ENCODE measurements around the gene IMPA2.
"Not testable (repeated sequence)": the region's sequence is repeated elsewhere in the genome, so short reads cannot be mapped to it uniquely, and the experiment has no call there.

The IMPA2 gene

DNA sequence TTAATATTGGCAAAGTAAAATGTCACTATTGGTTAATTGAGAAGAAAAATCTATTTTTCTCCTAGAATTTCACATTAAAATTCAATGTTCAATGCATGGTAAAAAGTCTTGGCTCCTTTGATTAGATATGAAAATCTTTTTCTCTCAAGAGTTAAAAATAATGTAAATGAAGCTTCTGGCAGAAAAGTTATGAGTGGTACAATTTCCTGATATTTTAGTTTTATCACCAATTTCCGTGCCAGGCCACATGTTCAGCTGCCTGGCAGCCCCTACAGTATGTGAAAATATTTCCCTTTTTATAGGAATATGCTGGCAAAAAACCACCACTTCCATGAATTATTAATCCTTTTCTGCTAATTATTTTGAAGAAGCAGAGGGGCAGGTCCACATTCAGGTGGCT, 89.8 kb downstream of the IMPA2 start:
- DNase-seq (ENCODE audit: low read depth in 3 of 3): not testable (repeated sequence)

DNA sequence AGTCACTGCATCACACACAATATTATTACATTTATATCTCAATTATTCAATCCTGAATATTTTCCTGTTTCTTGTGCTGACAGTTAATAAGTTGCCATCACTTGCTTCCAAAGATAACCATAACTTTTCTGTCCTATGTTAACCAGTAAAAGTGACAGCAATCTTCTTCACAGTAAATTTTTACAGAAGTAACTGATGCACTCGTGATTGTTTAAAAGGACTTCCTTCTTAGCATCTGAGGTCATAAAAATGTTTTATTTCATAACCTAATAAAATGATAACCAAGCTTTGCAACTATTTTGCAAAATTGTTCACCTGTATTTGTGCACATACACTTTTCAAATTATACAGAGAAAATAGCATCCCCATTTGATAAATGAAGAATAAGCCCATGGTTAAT, 91.7 kb downstream of the IMPA2 start:
- DNase-seq (ENCODE audit: low read depth in 3 of 3): no peak

DNA sequence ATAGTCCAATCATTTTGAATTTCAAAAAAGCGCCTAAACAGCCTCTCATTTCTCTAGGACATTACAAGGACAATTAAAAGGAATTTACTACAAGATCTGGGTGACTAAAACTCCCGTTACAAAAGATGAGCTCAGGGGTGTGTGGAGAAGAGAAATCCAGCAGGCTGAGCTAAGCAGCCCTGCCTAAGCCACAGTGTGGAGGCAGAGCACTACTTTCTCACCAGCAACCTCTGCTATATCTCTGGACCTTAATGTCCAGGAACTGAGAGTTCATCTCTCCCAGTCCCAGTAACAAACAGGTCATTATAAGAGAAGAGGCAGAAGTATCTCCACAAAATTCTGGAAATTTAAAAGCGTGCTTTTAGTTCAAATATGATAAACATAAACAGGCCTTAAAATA, 93.4 kb downstream of the IMPA2 start:
- DNase-seq (ENCODE audit: low read depth in 3 of 3): no peak

DNA sequence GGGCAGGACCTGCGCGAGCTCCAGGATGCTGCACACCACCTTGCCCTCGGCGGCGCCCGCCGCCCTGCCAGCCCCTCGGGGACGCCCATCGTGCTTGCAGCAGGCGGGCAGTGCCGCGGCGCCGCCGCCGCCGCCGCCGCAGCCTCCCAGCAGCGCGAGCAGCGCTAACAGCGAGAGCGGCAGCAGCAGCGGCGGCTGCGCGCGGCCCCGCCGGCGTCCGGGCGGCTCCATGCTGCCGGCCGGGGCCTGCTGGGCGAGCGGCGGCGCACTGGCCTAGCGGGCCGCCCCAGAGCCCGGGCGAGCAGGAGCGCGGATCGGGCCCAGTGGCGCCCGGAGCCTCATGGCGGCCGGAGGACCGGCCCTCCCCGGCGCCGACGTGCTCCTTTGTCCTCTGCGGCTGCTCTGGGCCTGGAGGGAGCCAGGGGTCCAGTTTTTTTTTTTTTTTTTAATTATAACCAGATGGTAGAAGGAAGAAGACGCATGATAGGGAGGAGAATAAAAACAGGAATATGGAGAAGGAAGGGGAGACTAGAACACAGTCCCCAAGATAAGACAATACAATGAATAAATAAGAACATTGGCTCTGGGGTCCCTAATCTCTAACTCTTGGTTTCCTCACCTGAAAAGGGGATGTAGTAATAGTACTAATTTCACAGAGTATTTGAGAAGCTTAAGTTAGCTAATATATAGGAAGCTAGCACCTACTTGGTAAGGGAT, 95.3 kb downstream of the IMPA2 start:
- no peak for DNase-seq (ENCODE audit: low read depth in 3 of 3)

DNA sequence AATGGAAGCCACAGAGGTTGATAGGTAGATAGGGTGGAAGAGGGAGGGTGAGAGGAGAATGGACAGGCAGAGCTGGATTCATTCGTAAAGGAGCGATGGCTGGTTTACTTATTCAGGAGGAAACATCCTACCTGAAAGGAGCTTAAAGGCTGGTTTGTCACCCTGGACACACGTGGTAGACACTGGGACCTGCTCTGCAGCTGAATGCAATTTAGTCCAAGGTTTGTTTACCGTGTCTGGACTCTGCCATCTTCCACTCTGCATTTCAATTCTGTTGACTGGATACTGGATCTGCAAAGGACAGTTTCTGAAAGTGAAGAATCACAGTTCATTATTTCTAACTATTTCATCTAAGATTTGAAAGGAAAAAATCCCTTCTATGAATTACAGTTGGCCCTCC, 96.7 kb downstream of the IMPA2 start:
- DNase-seq (ENCODE audit: low read depth in 3 of 3): not testable (repeated sequence)

DNA sequence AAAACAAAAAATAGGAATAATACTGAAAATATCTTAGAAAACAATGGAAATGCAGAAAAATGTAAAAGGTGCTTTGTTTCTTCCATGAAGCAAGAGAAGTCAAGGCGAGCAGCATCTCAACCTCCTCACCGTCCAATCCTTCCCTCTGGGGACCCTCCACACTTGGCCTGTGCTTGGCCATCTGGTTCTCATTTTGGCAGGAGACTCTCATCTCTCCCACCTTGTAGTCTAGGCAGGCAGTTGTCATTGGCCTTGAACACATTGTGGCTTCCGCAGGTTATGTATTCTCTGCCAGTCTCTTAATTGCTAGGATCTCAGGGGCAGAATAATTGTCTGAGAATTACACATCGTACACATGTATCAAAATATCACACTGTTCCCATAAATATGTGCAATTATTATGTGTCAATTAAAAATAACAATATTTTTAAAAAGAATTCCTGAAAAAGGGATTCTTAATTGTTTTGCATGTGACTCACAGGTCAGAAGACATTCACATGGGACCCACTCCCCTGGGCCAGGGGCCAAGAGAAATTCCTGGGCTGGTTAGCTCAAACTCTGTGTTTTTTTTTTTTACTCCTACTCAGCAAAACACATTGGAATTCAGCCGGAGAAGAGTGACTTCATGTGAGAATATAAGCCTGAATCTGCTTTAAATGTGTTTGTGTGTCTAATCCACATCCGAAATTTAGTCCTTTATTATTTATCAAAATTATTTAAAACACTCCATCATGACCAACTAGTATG, 98.4 kb downstream of the IMPA2 start:
- DNase-seq (ENCODE audit: low read depth in 3 of 3): no peak
